A549 (cell line): ENCODE data around the gene TBCCD1.

ENCODE experiments used
- BHLHE40 ChIP-seq: IDR thresholded peaks from 2 replicates; pipeline ENCODE4 v1.6.1; 2012; ENCODE audit warnings: low read depth, low read length, inconsistent platforms
- CBX2 ChIP-seq: fragments of 200-600 bp; sonication (generic); IDR thresholded peaks from 2 replicates; pipeline ENCODE4 v1.6.1; 2016; ENCODE audit warnings: low read depth, mild to moderate bottlenecking, borderline replicate concordance
- CEBPB ChIP-seq, 2 experiments: fragments of >200 bp in 1 of 2; sonication (Bioruptor Twin) in 1 of 2; formaldehyde crosslinking in 1 of 2; IDR thresholded peaks; 2 replicates each; pipeline ENCODE4 v1.6.1; 2012 to 2016
- CTCF ChIP-seq: fragments of >200 bp; sonication (Bioruptor Twin); formaldehyde crosslinking; IDR thresholded peaks from 3 replicates; pipeline ENCODE4 v1.5.1; 2016
- ELK1 ChIP-seq: fragments of 150-350 bp; IDR thresholded peaks from 2 replicates; pipeline ENCODE4 v1.6.1; 2014; ENCODE audit warnings: low read depth, mild to moderate bottlenecking, low read length
- KDM1A ChIP-seq: fragments of 200-600 bp; sonication (generic); IDR thresholded peaks from 2 replicates; pipeline ENCODE4 v1.6.1; 2016; ENCODE audit warnings: low read depth, mild to moderate bottlenecking
- POLR2A ChIP-seq: IDR thresholded peaks from 2 replicates; pipeline ENCODE4 v1.6.1; 2012; ENCODE audit warnings: mild to moderate bottlenecking, low read length
- RAD21 ChIP-seq, 2 experiments: fragments of >200 bp in 1 of 2; sonication (Bioruptor Twin) in 1 of 2; formaldehyde crosslinking in 1 of 2; IDR thresholded peaks in 1 of 2; conservative IDR thresholded peaks in 1 of 2; 2 replicates in 1 of 2; 3 replicates in 1 of 2; pipeline ENCODE4 v1.6.1; 2012 to 2018; ENCODE audit warnings: inconsistent platforms in 1 of 2
- RCOR1 ChIP-seq: fragments of 150-350 bp; IDR thresholded peaks from 2 replicates; pipeline ENCODE4 v1.6.1; 2014; ENCODE audit warnings: antibody characterized with exemption, low read length, low read depth
- REST ChIP-seq: fragments of 200-600 bp; sonication (generic); IDR thresholded peaks from 2 replicates; pipeline ENCODE4 v1.6.1; 2016; ENCODE audit warnings: antibody characterized with exemption, mild to moderate bottlenecking, moderate library complexity
- SREBF2 ChIP-seq: fragments of 450-650 bp; IDR thresholded peaks from 2 replicates; pipeline ENCODE4 v1.6.1; 2014; ENCODE audit warnings: mild to moderate bottlenecking, moderate library complexity
- USF2 ChIP-seq: fragments of 450-650 bp; IDR thresholded peaks from 2 replicates; pipeline ENCODE4 v1.6.1; 2014; ENCODE audit warnings: antibody characterized with exemption
- ZC3H11A ChIP-seq: fragments of 450-650 bp; IDR thresholded peaks from 2 replicates; pipeline ENCODE4 v1.6.1; 2014; ENCODE audit warnings: antibody characterized with exemption, mild to moderate bottlenecking

GRCh38 chr3:186549497-186549896 is 17.6 kb downstream of the TBCCD1 start:
- TF ChIP-seq RAD21 (conservative IDR thresholded peaks at IDR 0.05 in 1 of 2, IDR thresholded peaks at IDR 0.05 in 1 of 2) (no peak), POLR2A (no peak), CTCF (no peak), REST (no peak), USF2 (no peak), BHLHE40 (no peak), SREBF2 (no peak), KDM1A (no peak), ELK1 (no peak), ZC3H11A (no peak), CEBPB (IDR thresholded peaks at IDR 0.05) (no peak), RCOR1 (no peak), CBX2 (no peak)
